GM23338 (cell line): ENCODE data around the gene SPHK1. TPM values are rescaled to one million over a fixed set of nuclear protein-coding genes. Genes with fewer than 3 reads are reported as not detected.

ENCODE experiments used
- ATAC-seq: fragments of 200-7000 bp; cut with Tn5 transposase; 3 replicates; pipeline ENCODE4 v1.9.1; 2020
- DNase-seq: peaks from one replicate; pipeline ENCODE4 v3.0.0-alpha.2; 2015; ENCODE audit warnings: low spot score
- H2AFZ ChIP-seq: fragments of 200-600 bp; sonication (generic); 2 replicates; pipeline ENCODE4 v1.8.0; 2016; ENCODE audit warnings: antibody characterized with exemption, mild to moderate bottlenecking, moderate library complexity
- H3F3A ChIP-seq: fragments of 200-600 bp; sonication (generic); replicated peaks from 2 replicates; pipeline ENCODE4 v1.8.0; 2017; ENCODE audit warnings: antibody characterized with exemption, mixed run types, low read depth
- H3K27ac ChIP-seq: fragments of 200-600 bp; sonication (generic); 2 replicates; pipeline ENCODE4 v1.6.1; 2016; ENCODE audit warnings: low read depth
- H3K27me3 ChIP-seq: fragments of 200-600 bp; sonication (generic); 2 replicates; pipeline ENCODE4 v1.8.0; 2016; ENCODE audit warnings: mild to moderate bottlenecking, mixed run types, moderate library complexity; ENCODE audit not compliant: insufficient read depth
- H3K36me3 ChIP-seq: fragments of 200-600 bp; sonication (generic); 2 replicates; pipeline ENCODE4 v1.8.0; 2016; ENCODE audit warnings: mild to moderate bottlenecking; ENCODE audit not compliant: insufficient read depth
- H3K4me1 ChIP-seq: fragments of 200-600 bp; sonication (generic); 2 replicates; pipeline ENCODE4 v1.8.0; 2016; ENCODE audit warnings: mild to moderate bottlenecking, moderate library complexity; ENCODE audit not compliant: insufficient read depth
- H3K4me2 ChIP-seq: fragments of 200-600 bp; sonication (generic); 2 replicates; pipeline ENCODE4 v1.7.1; 2017; ENCODE audit warnings: mixed run types
- H3K4me3 ChIP-seq: fragments of 200-600 bp; sonication (generic); 2 replicates; pipeline ENCODE4 v1.6.1; 2016; ENCODE audit warnings: mixed run types
- H3K79me2 ChIP-seq: fragments of 200-600 bp; sonication (generic); replicated peaks from 2 replicates; pipeline ENCODE4 v1.8.0; 2017; ENCODE audit warnings: mild to moderate bottlenecking; ENCODE audit not compliant: insufficient read depth
- H3K9me2 ChIP-seq: fragments of 200-600 bp; sonication (generic); 2 replicates; pipeline ENCODE4 v1.8.0; 2017; ENCODE audit not compliant: insufficient read depth
- H4K20me1 ChIP-seq: fragments of 200-600 bp; sonication (generic); replicated peaks from 2 replicates; pipeline ENCODE4 v1.8.0; 2017; ENCODE audit warnings: mild to moderate bottlenecking; ENCODE audit not compliant: insufficient read depth
- H3K27ac Mint-ChIP-seq: 2 replicates; pipeline ENCODE4 v1.8.0; 2020; ENCODE audit warnings: inconsistent platforms, mild to moderate bottlenecking, moderate library complexity, mixed read lengths
- H3K27me3 Mint-ChIP-seq: 3 replicates; pipeline ENCODE4 v1.8.0; 2022; ENCODE audit warnings: low read depth, mild to moderate bottlenecking, moderate library complexity, mixed read lengths, inconsistent platforms; ENCODE audit not compliant: insufficient read depth, poor library complexity
- H3K36me3 Mint-ChIP-seq: 3 replicates; pipeline ENCODE4 v1.8.0; 2021; ENCODE audit warnings: low read depth, mild to moderate bottlenecking, inconsistent platforms, moderate library complexity, mixed read lengths
- H3K4me1 Mint-ChIP-seq: 3 replicates; pipeline ENCODE4 v1.8.0; 2020; ENCODE audit warnings: mild to moderate bottlenecking, inconsistent platforms, mixed read lengths
- H3K4me3 Mint-ChIP-seq: 3 replicates; pipeline ENCODE4 v1.8.0; 2021; ENCODE audit warnings: moderate library complexity, mild to moderate bottlenecking, inconsistent platforms, mixed read lengths
- H3K9me3 Mint-ChIP-seq: 3 replicates; pipeline ENCODE4 v1.8.0; 2020; ENCODE audit warnings: moderate library complexity, mild to moderate bottlenecking, inconsistent platforms, mixed read lengths
- CREB1 ChIP-seq: fragments of 250-450 bp; sonication (Bioruptor Pico); IDR thresholded peaks from 2 replicates; pipeline ENCODE4 v1.5.0; 2020; ENCODE audit warnings: low read depth, mild to moderate bottlenecking, moderate library complexity
- CTCF ChIP-seq, 2 experiments: fragments of 200-600 bp in 1 of 2; sonication (generic) in 1 of 2; conservative IDR thresholded peaks; 2 replicates each; pipeline versions ENCODE4 v1.5.1 to v1.6.1; 2016 to 2017; ENCODE audit warnings: antibody characterized with exemption in 2 of 2, low read depth in 2 of 2, mild to moderate bottlenecking in 2 of 2, moderate library complexity in 1 of 2
- ETS1 ChIP-seq: IDR thresholded peaks from 2 replicates; pipeline ENCODE4 v1.6.1; 2016; ENCODE audit warnings: antibody characterized with exemption
- EZH2 ChIP-seq: fragments of 200-600 bp; sonication (generic); IDR thresholded peaks from one replicate; pipeline ENCODE4 v1.8.0; 2017; ENCODE audit warnings: antibody characterized with exemption, mild to moderate bottlenecking, low read depth; ENCODE audit not compliant: unreplicated experiment
- EZH2phosphoT487 ChIP-seq: fragments of 200-600 bp; sonication (generic); IDR thresholded peaks from one replicate; pipeline ENCODE4 v1.8.1; 2018; ENCODE audit warnings: antibody characterized with exemption; ENCODE audit not compliant: unreplicated experiment
- JUNB ChIP-seq: IDR thresholded peaks from one replicate; pipeline ENCODE4 v1.6.1; 2016; ENCODE audit warnings: antibody characterized with exemption; ENCODE audit not compliant: unreplicated experiment
- STAT1 ChIP-seq: IDR thresholded peaks from one replicate; pipeline ENCODE4 v1.6.1; 2016; ENCODE audit warnings: antibody characterized with exemption; ENCODE audit not compliant: unreplicated experiment
- ZNF331 ChIP-seq: fragments of 250-450 bp; sonication (Bioruptor Pico); IDR thresholded peaks from 2 replicates; pipeline ENCODE4 v1.5.0; 2020; ENCODE audit warnings: low read depth, mild to moderate bottlenecking, moderate library complexity
- ZNF462 ChIP-seq: fragments of 250-450 bp; sonication (Bioruptor Pico); IDR thresholded peaks from 2 replicates; pipeline ENCODE4 v1.5.0; 2020; ENCODE audit warnings: mild to moderate bottlenecking, moderate library complexity
- polyA plus RNA-seq: library from polyadenylated mRNA; unstranded; fragments of >200 nt; fragmentation: Nextera tagmentation; extraction: Ambion mirVana; gene quantifications from 2 replicates; pipeline ENCODE4 v1.2.1, GENCODE V29; 2016
- total RNA-seq: library from RNA; depleted of rRNA; stranded (reverse); fragments of >200 nt; shearing (Covaris generic); gene quantifications from 2 replicates; pipeline ENCODE4 v1.2.3, GENCODE V29; 2014

SPHK1 gene
- total and polyA plus RNA-seq, 2 experiments from 2014 or later, result 1.3 to 3.2 TPM

- no peak overlapping the region for H3K4me3 Mint-ChIP-seq
- H3K36me3 Mint-ChIP-seq, result peaks cover 15% of the 10 kb centered on the region
- peaks cover 27% of the 10 kb centered on the region for H4K20me1 ChIP-seq
- H3K27ac ChIP-seq, result no peak overlapping the region
- no peak overlapping the region for H3K27ac Mint-ChIP-seq
- no peak overlapping the region for H3K4me3 ChIP-seq
- peaks cover 32% of the 10 kb centered on the region for H3K4me1 Mint-ChIP-seq
- H3K4me1 ChIP-seq, result peaks cover 22% of the 10 kb centered on the region
- no peaks in the 10 kb centered on the region for H3K36me3 ChIP-seq
- H3K79me2 ChIP-seq, result peaks cover 98% of the 10 kb centered on the region
- no peak overlapping the region for H2AFZ ChIP-seq
- peaks cover 6% of the 10 kb centered on the region for H3K27me3 Mint-ChIP-seq
- peaks cover 9% of the 10 kb centered on the region; the same call in 1 of the 2 replicates for H3F3A ChIP-seq
- DNase-seq (no peak), ATAC-seq (no peak)
- no peaks in the 10 kb centered on the region for H3K27me3 ChIP-seq
- H3K4me2 ChIP-seq, result no peak overlapping the region
- no peaks in the 10 kb centered on the region for H3K9me3 Mint-ChIP-seq
- H3K9me2 ChIP-seq, result no peaks in the 10 kb centered on the region
- no peak for TF ChIP-seq JUNB
- no peak for TF ChIP-seq EZH2phosphoT487
- no peak for TF ChIP-seq CREB1 (CRISPR knock-in tag)
- no peak for TF ChIP-seq ZNF331 (CRISPR knock-in tag)
- no peak for TF ChIP-seq ZNF462 (CRISPR knock-in tag)
- no peak for TF ChIP-seq ETS1
- no peak for TF ChIP-seq STAT1
- TF ChIP-seq CTCF (conservative IDR thresholded peaks at IDR 0.05; ENCODE audit: low read depth in 2 of 2), result no peak
- TF ChIP-seq EZH2, result no peak
Observed at GRCh38 chr17:76415786-76416185, 31.4 kb downstream of the SPHK1 start.
